NK-92 treated with Interleukin-12 subunit alpha and Interleukin-12 subunit beta, amount 100 ng/mL, for 24 hours (cell line): ENCODE results near the gene TRIM38.
A peak's percentile ranks its signal among the peaks of the same experiment; 100 is the strongest.

Experiments
- DNase-seq: peaks from one replicate; lab custom pipeline; 2025; lab: John Stamatoyannopoulos, UW

TRIM38 gene

DNA sequence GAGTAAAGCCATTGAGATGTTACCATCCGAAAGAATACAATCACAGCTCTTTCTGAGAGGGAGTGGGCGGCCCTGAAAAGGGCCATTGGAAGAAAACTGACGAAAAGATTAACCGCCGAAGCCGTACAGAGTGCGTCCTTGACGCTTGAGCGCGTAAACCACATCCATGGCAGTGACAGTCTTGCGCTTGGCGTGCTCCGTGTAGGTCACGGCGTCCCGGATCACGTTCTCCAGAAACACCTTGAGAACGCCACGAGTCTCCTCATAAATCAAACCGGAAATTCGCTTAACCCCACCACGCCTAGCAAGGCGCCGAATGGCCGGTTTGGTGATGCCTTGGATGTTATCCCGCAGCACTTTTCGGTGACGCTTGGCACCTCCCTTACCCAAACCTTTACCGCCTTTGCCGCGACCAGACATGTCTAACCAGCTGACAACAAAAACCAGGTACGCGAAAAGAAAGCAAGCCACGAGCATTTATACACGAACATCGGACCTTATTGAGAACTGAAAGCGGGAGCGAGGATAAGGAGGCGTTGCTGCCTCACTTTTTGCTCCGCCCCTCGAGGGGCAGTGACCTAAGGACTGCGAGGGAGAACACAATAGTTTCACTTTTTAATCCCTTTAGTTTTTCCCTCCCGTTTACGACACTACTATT, 64.4 kb downstream of the TRIM38 start:
- DNase-seq: peak; percentile 86

DNA sequence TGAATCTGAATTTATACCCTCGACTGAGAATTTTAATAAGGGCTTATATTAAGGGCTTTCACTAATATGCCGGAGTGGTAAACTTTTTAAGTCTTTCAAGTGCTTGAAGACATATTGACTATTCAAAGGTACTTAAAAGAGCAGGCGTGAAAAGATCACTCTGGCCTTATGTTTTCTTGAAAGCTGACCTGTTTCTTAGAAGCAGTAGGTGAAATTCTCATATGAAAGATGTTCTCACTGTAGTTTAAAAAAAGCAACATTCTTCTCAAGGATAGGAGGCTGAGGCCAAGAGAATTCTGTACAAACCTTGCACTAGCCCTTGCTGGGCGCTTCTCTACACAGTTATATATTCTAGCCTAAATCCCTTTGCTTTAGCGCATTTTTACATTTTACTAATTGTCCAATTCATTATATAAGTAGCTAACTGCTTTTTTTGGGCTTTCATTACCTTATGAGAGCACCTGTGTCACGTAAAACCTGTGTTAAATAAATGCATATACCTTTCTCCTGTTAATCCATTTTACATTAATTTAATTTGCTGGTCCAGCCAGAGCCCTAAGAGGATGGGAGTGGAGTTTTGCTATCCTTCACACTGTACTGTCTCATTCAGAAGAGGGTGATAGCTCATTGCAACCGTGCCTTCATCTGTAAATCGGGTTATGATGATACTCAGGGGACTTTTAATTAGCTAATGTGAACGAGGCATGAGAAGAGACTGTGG, 65.0 kb downstream of the TRIM38 start:
- DNase-seq: no peak

DNA sequence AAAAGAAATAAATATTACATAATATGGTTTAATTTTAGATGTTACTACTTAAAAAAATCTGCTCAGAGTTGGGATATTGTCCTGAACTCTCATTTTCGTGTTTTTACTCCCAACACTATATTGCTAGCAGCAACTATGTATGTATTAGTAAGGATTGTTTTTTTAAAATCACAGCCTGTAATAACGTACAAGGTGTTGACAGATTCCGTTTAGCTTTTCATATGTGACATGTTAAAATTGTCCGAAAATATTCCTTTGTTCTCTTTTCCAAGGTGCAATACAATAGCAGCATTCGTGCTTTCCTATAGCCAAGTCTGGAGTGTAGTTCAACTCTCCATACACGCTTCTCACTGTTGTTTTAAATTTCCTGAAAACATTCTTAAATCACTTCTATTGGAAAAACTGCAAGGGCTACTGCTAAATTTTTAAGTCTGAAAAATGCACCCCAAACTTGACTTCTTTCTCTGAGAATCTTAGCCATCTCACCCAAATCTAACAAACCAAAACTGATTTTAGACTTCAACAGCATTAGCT, 65.7 kb downstream of the TRIM38 start:
- no peak for DNase-seq

DNA sequence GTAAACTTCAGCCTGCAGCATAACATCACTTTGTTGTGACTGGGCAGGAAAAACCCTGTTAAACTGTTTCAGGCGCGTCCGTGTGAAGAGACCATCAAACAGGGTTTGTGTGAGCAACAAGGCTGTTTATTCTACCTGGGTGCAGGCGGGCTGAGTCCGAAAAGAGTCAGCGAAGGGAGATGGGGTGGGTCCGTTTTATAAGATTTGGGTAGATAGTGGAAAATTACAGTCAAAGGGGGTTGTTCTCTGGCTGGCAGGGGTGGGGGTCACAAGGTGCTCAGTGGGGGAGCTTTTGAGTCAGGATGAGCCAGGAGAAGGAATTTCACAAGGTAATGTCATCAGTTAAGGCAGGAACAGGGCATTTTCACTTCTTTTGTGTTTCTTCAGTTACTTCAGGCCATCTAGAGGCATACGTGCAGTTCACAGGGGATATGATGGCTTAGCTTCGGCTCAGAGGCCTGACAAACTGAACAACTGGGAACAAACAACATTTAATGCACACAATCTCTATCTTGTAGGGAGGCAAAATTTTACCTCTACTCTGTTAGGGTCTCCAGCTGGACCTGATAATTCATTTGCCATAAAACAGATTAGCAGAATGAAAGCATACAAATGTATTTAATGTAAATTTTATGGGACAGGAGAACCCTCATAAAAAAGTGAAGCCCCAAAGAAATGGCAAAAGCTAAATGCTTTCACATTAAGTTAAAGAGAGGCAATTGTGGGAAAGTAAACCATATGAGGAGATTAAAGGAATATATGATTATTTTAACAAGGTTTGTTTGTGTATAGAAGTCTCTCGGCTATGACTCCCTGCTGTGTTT, 66.4 kb downstream of the TRIM38 start:
- no peak for DNase-seq

DNA sequence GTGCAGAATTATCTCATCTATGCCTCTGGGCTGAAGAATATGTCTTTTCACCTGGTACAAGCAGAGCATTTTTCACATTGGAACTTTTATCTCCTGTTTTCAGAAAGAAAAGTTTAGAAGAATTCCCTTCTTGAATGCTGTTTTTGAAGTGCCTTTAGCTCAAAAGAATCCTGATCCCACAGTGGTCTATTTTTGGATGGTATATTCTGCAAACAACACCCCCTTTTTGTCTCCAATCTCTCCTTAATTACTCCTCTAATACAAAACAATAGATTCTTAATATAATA, 66.9 kb downstream of the TRIM38 start:
- no peak for DNase-seq

DNA sequence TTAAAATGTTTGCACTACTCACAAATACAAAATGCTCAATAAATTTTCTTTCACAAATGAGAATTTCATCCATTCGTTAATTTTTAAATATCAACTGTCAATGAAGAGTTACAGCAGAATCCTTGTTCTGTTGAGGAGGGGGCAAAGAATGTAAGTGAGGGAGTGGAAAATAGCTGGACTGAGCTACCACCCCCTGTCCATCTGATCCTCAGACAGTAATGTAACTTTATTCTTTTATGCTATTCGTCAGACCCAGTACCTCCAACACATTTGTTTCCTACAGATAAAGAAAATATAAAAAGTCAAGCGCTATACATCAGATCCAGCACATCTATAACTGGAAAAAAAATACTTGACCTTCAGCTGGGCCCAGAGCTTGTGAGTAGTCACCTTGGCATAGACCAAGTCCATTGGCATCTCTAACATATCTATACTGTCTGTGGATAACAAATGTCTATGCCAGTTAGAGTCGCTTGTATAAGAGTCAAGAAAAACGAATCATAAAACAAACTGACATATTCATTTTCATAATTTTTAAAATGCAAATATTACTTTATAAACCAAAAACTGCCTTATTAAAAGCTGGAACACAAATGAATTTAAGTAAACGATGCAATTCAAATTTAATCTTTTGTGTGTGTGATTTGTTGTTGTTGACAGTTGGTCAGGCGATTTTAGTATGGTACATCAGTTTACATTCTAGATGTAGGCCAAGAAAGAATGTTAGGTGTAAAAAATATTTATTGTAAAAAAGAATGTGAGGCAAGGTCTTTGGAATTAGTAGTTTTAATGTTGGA, 67.5 kb downstream of the TRIM38 start:
- no peak for DNase-seq

DNA sequence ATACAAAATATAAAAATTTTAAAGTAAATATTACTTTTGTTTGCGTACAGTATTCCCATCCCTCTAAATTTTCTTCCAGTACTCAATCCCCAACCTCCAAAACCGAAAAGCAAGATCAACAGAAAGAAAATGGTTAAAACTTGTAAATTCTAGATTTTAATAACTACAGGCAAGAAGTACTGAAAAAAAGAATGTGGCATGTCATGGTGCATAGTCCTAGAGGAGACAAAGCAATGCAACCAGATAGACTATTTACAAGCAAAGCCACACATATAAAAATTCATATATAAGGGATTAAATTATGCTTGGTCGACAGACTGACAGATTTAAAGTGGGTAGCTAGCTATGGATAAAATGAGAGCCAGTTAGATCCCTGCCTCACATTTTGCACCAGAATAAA, 68.1 kb downstream of the TRIM38 start:
- DNase-seq: no peak

DNA sequence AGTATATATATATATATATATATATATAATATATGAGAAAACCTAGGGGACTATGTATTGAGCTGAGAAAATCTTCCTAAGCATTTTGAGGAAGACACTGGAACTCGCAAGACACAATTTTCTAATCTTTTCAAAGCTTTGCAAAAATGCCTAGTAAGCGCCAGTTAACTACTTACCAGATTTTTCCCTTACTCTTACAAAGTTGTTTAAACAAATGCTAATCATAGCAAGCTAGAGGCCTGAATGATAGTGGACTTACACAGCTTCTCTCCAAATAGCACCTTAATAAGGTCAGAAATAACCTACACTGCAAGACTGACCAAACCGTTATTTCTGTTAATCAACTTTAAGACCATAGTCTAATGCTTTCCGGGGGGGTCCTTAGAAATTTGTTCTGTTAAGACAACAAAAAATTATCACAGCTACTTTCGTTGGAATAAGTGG, 68.6 kb downstream of the TRIM38 start:
- no peak for DNase-seq

DNA sequence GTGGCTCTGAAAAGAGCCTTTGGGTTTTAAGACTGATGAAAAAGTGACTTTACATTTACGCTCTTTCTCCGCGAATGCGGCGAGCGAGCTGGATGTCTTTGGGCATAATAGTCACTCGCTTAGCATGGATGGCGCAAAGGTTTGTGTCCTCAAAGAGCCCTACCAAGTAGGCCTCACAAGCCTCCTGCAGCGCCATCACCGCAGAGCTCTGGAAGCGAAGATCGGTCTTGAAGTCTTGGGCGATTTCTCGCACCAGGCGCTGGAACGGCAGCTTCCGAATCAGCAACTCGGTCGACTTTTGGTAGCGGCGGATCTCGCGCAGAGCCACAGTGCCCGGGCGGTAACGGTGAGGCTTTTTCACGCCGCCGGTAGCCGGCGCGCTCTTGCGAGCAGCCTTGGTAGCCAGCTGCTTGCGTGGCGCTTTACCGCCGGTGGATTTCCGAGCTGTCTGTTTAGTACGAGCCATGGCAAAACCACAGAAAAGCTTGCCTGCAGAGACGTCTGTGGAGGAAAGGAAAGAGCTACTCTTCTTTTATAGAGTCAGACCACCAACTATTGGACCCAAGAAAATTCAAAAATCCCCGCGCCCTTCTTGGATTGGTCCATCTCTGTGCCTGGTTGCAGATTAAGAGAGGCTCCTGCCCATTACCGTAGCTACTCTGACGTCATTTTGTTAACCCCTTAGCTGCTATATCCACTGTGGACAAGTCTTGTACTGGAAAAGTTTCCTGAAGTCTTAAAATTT, 69.2 kb downstream of the TRIM38 start:
- peak; percentile 91 for DNase-seq

DNA sequence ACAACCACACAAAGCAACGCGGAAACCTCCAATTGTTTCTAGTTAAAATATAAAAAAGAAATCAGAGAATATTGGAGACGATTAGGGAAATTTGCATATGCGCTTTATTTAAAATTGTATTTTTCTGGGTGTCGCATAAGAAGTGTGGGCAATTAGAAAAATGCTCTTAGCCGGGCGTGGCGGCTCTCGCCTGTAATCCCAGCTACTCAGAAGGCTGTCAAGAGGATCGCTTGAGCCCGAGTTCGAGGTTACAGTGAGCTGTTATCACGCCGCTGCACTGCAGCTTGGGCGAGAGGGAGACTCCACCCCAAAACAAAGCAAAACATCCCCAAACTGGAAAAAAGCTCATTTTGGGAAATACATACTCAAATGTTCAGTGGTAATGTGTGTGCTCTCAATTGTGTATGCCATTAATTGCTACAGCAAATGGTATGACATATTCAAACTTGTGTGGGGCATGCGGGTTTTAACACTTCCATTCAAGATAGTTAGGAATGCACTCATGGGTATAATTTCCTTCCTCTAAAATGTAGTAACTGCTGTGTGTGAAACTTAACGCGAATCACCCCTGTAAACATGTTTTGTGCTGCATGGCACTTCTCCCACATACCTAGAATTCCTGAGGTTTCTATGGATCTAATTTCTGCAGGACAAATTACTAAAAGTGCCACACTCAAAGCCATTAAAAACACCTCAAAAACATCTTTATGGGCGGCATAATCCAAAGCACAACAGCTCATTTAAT, 69.9 kb downstream of the TRIM38 start:
- DNase-seq: no peak

DNA sequence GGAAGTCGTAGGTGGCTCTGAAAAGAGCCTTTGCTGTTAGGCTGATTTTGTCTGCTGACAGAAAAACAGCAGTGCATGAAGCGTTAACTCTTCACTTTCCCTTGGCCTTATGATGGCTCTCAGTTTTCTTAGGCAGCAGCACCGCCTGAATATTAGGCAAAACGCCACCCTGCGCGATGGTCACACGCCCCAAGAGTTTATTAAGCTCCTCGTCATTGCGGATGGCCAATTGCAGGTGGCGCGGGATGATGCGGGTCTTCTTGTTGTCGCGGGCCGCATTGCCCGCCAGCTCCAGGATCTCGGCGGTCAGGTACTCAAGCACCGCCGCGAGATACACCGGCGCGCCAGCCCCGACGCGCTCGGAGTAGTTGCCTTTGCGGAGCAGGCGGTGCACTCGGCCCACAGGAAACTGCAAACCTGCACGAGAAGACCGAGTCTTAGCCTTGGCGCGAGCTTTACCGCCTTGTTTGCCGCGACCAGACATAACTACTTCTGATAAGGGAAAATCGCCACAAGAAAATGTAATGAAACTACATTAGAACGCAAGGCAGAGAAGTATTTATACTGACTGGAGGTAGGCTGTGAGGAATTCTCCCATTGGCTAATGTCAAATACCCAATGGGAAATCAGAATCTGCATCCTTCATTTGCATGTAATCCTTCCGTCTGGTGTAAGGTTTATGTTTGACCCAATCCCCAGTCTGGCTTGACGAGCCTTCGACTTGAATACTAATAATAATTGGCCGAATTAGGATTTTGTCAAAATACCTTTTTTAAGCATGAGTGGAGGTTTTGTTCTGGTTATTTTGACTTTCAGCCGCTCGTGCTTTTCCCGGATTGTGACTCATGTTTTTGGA, 70.7 kb downstream of the TRIM38 start:
- DNase-seq: peak; percentile 75

DNA sequence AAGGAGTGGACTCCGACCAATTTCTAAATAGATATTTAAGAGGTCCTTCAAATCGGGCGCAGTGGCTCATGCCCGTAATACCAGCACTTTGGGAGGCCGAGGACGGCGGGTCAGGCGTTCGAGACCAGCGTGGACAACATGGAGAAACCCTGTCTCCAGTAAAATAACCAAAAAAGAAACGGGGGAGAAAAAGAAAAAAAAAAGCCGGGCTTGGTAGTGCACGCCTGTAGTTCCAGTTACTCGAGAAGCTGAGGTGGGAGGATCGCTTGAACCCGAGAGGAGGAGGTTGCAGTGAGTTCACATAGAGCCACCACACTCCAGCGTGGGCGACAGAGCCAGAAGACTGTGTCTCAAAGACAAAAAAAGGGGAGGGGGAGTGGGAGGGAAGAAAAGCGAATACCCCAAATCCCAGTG, 71.3 kb downstream of the TRIM38 start:
- DNase-seq: no peak

DNA sequence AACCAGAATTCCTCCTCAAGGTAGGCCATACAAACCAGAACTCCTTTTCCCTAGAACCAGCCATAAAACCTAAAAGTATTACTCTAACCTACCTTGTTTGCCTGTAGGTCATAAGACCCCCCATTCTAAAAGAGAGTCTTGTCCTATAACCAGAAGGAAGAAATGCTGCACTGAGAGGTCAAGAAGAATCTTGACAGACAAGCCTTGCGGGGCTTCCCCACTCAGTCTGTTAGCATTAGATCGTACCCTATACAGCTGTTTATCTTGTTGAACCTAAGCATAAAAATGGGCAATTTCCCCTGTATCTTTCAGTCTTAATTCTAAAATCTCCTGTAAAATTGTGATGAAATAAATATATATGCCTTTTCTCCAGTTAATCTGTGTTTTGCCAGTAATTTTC, 72.3 kb downstream of the TRIM38 start:
- no peak for DNase-seq
